HG03139 (cell line): ENCODE measurements around the gene BBOX1.
"Not testable (repeated sequence)": the region's sequence is repeated elsewhere in the genome, so short reads cannot be mapped to it uniquely, and the experiment has no call there.

Experiments
- ATAC-seq: cut with Tn5 transposase; IDR thresholded peaks from one replicate; pipeline ENCODE4 v1.9.1; 2021; ENCODE audit not compliant: unreplicated experiment

Gene BBOX1

GRCh38 chr11:27083241-27083640, 42.6 kb downstream of the BBOX1 start:
- no peak for ATAC-seq

- no peak for ATAC-seq
These were observed 43.2 kb downstream of the BBOX1 start for GRCh38 chr11:27083782-27084181.

GRCh38 chr11:27084518-27084917, 43.9 kb downstream of the BBOX1 start:
- no peak for ATAC-seq

DNA sequence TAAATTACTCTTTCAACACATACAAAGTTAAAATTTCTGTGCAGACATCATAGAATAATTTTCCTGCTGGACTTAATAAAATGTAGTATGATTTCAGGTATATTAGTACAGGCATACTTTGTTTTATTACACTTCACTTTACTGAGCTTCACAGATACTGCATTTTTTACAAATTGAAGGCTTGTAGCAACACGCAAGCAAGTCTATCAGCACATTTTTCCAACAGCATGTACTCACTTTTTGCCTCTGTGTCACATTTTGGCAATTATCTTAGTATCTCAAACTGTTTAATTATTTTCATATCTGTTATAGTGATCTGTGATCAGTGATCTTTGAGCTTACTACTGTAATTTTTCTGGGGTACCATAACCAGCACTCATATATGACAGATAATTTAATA, 44.5 kb downstream of the BBOX1 start:
- ATAC-seq = no peak

GRCh38 chr11:27085605-27086004, 45.0 kb downstream of the BBOX1 start:
- ATAC-seq = no peak

DNA sequence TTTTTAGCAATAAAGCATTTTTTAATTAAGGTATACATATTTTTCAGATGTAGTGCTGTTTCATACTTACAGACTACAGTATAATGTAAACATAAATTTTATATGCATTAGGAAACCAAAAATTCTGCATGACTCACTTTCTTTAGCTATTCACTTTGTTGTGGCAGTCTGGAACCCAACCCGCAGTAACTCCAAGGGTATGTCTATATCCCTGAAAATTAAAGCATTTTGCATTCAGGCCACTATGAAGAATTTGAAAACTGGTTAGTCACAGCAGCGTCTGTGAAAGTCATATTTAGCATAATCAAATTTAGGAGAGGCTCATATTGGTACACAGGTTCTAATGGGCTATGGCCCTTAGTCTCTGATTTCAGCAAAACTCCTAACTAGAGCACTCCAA, 46.8 kb downstream of the BBOX1 start:
- no peak for ATAC-seq

GRCh38 chr11:27088353-27088752, 47.7 kb downstream of the BBOX1 start:
- no peak for ATAC-seq

DNA sequence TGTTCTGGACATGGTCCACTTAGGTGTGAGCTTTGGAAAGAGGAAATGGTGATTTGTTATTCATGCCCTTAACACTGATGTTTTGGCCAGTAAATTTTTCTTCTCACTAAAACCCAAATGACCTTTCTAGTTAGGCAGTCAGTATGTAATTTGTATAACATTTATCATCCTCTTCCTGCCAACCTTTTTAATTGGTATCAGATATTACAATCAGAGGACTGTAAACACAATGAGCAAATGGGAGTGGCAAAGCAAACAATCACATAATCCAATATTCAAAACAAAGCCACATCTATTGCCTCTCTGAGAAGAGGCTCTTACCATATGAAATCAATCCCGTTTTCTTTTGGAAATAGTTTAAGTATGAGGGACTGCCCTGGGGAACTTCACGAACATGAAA, 49.1 kb downstream of the BBOX1 start:
- no peak for ATAC-seq

DNA sequence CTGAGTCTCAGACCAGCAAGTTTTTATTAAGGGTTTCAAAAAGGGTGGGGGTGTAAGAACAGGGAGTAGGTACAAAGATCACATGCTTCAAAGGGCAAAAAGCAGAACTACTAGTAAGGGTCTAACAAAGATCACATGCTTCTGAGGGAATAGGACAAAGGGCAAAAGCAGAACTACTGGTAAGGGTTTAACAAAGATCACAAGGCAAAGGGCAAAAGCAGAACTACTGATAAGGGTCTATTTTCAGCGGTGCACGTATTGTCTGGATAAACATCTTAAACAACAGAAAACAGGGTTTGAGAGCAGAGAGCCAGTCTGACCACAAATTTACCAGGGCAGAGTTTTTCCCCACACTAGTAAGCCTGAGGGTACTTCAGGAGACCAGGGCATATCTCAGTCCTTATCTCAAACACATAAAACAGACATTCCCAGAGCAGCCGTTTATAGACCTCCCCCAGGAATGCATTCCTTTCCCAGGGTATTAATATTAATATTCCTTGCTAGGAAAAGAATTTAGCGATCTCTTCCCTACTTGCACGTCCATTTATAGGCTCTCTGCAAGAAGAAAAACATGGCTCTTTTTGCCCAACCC, 49.8 kb downstream of the BBOX1 start:
- not testable (repeated sequence) for ATAC-seq

DNA sequence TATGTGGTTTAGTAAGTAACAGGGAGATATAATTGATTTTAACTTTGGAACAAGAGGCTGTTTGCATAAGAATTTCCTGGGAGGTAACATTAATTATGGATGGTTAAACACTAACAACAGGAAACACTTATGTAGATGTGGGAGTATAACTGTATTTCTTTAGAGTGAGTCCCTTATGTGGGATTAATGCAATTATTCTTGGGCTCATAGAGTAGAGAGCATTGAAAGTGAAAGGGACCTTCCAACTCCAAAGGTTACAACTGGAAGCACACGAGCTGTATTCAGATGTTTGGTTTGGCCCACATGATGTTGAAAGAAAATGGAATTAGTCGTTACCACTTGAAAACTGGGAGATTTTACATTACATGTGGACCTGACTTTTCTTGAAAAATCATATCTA, 53.5 kb downstream of the BBOX1 start:
- ATAC-seq = no peak

DNA sequence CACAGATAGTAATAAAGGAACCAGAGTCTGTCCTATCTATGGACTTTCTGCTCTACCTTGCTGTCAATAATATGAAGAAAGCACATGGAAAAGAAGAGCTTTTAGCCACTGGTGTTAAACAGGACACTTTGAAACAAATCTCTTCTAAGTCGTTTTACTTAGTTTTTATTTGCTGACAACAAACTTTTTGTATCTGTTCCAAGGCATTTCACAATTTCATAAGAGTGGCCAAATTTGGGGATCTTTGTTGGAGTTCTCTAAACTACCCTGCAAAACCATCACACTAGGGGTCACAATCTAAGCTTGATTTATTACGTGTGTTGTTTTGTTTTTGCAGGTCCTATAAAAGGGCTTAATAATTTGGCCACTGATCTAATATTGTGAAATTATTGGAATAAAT, 54.4 kb downstream of the BBOX1 start:
- ATAC-seq = no peak

DNA sequence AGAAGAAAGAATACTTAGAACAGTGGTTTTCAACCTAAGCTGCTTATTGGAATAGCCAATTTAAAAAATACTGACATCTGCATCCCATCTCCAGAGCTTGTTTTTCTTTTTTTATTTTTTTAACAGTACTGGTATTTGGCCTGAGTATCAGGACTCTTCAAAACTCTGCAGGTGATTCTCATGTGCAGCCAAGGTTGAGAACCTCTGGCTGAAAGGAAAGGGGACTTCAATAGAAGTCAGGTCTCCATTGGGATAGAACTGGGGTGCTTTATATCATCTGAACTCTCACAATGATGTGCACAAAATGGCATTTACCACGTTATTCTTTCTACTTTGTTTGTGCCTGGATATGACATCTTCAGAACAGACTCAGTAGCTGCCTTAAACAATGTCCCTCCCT, 55.3 kb downstream of the BBOX1 start:
- no peak for ATAC-seq

- ATAC-seq = no peak
These were observed 56.9 kb downstream of the BBOX1 start for GRCh38 chr11:27097551-27097950.

GRCh38 chr11:27100534-27100933, 59.9 kb downstream of the BBOX1 start:
- ATAC-seq = no peak

- ATAC-seq = no peak
These were observed 66.9 kb downstream of the BBOX1 start for GRCh38 chr11:27107548-27107947.

- ATAC-seq = no peak
These were observed 68.2 kb downstream of the BBOX1 start for GRCh38 chr11:27108809-27109208.

DNA sequence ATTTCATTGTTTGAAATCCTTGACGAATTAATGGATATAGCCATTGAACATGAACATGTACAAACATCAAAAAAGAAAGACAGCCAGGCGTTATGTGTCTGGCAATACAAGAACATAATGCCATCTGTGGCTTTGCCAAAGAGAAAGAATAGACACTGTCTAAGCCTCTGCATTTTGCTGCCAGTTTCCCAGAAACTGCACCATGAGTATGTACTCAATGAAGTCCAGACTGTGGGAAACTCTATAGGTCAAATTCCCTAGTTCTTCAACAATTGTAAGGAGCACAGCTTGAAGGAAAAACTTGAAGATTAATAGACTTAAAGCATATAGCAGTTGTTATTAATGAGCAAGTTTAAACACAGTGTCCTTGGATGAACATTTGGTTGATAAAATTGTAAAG, 71.3 kb downstream of the BBOX1 start:
- no peak for ATAC-seq

DNA sequence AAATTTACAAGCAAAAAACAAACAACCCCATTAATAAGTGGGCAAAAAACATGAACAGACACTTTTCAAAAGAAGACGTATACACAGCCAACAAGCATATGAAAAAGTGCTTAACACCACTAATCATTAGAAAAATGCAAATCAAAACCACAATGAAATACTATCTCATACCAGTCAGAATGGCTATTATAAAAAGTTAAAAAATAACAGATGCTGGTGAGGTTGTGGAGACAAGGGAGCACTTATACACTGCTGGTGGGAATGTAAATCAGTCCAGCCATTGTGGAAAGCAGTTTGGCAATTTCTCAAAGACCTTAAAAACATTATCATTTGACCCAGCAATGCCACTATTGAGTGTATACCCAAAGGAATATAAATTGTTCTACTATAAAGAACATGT, 72.3 kb downstream of the BBOX1 start:
- ATAC-seq = no peak

- ATAC-seq = no peak
These were observed 74.5 kb downstream of the BBOX1 start for GRCh38 chr11:27115051-27115650.

- ATAC-seq = no peak
These were observed 76.1 kb downstream of the BBOX1 start for GRCh38 chr11:27116684-27117083.

- no peak for ATAC-seq
These were observed 77.8 kb downstream of the BBOX1 start for GRCh38 chr11:27118371-27118770.

DNA sequence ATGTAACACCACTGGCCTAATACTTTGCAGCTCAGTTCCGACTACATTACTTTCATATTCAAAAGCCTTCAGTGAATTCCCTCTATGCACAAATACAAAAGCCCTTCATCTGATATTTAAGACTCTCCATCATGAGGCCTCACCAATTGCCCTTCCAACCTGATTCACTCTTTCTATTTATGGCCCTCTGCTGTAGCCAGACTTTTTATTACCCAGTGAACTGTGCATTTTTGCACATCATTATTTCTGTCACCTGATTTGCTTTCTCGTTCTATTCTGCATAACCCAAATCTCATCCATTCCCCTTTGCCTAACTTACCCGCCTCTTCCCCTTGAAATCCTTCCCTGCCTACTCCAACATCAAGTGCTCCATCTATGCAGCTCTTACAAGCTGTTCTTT, 78.3 kb downstream of the BBOX1 start:
- no peak for ATAC-seq

GRCh38 chr11:27119396-27119795, 78.8 kb downstream of the BBOX1 start:
- no peak for ATAC-seq
